ENCODE measurements around the gene COQ8A. TPM values are rescaled to one million over a fixed set of nuclear protein-coding genes. Genes with fewer than 3 reads are reported as not detected.
"Not testable (repeated sequence)": the region's sequence is repeated elsewhere in the genome, so short reads cannot be mapped to it uniquely, and the experiment has no call there.

The COQ8A gene
- polyA plus RNA-seq, 2 donors = 15.9 to 19.9 TPM

DNA sequence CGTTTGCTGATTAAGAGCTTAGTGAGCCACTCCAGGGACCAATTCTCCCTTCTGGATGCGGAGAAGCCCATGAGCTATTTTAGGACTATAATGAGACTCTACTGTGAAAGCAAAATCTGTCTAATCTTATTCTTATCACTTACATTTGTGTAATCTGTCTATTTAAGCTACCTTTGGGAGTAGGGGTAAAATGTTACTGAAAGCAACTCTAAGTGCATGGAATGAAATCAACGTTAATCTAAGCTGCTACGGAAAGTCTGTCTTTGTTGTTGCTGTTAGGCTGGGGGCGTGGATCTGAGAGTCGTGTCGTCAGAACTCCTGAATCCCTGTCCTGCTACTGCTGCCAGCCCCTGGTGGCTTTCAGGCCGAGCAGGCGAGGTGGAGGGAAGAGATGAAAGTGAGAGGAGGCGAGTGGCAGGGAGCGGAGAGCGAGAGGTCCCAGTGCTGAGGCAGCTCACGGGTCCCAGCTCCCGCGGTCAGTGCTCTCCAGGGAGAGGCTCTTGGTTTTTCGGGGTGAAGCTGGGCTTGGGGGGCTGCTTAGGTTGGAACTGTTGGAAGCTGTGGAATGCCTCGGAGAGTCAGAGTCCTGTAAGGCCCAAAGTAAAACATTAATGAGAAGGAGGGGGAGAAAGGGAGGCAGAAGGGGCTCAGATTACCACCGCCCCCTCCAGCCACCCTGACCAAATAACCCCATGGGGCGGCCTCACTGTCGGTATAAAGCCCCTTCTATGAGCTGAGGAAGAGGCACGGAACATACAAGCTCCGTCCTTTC, 53.9 kb downstream of the COQ8A start:
- Histone ChIP-seq H3K27ac (ENCODE audit: low read depth in 2 of 2, low read length in 1 of 2) (no peak overlapping the region), H3K9me3 (ENCODE audit: control insufficient read depth in 2 of 2, insufficient read depth in 1 of 2, low read depth in 1 of 2, low read length in 1 of 2) (no peaks in the 10 kb centered on the region), H3K4me3 (ENCODE audit: low read depth in 1 of 2, low read length in 2 of 2) (no peak overlapping the region), H3K4me1 (ENCODE audit: control insufficient read depth in 2 of 2, insufficient read depth in 2 of 2, low read length in 1 of 2) (peaks cover 0 to 2% of the 10 kb centered on the region in 2 donors), H3K36me3 (ENCODE audit: control insufficient read depth in 2 of 2, insufficient read depth in 2 of 2, low read length in 1 of 2) (no peaks in the 10 kb centered on the region), H3K27me3 (ENCODE audit: control insufficient read depth in 1 of 2, insufficient read depth in 2 of 2, low read length in 2 of 2) (no peaks in the 10 kb centered on the region)
- WGBS, 2 donors = 73 to 79% methylated on average over 22 of the region's 22 CpGs

DNA sequence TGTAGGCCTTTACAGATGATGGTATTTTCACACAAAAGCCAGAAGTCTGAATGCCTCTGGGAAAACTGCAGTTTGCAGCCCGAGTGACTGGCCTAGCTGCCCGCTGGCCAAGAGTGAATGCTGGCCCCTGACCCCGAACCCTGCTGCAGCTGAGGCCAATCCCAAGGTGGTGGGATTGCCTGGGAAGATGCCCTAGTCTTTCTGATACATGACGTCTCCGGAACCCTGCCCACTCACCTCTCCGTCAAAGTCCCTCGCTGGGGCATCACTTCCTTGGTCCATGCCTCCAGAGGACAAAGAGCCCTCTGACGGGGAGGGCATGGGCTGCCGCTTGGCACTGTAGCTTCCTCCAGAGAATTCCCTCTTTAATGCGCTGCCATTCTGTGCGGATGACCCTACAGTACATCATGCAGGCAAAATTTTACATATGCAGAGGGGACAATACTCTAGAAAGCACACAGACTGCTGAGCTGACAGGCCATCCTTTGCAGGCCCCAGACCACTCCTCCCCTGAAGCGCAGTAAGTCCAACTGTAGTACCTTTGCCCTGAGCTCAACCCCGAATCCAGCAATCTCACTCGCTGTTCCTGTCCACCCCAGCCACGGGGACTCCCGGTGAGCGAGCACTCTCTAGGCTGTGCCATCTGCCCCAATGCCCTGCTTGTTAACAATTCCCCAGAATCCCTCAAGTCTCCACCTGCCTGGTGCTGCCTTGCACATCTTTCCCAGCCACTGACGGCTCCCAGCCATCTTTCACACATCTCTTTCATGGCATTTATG, 54.7 kb downstream of the COQ8A start:
- WGBS, 2 donors = 86 to 89% methylated on average over 18 of the region's 18 CpGs
- no peaks in the 10 kb centered on the region for H3K4me1 ChIP-seq (ENCODE audit: control insufficient read depth in 2 of 2, insufficient read depth in 2 of 2, low read length in 1 of 2)
- no peaks in the 10 kb centered on the region for H3K9me3 ChIP-seq (ENCODE audit: control insufficient read depth in 2 of 2, insufficient read depth in 1 of 2, low read depth in 1 of 2, low read length in 1 of 2)
- no peaks in the 10 kb centered on the region for H3K27me3 ChIP-seq (ENCODE audit: control insufficient read depth in 1 of 2, insufficient read depth in 2 of 2, low read length in 2 of 2)
- no peak overlapping the region for H3K27ac ChIP-seq (ENCODE audit: low read depth in 2 of 2, low read length in 1 of 2)
- H3K4me3 ChIP-seq (ENCODE audit: low read depth in 1 of 2, low read length in 2 of 2) = no peak overlapping the region
- H3K36me3 ChIP-seq (ENCODE audit: control insufficient read depth in 2 of 2, insufficient read depth in 2 of 2, low read length in 1 of 2) = no peaks in the 10 kb centered on the region

DNA sequence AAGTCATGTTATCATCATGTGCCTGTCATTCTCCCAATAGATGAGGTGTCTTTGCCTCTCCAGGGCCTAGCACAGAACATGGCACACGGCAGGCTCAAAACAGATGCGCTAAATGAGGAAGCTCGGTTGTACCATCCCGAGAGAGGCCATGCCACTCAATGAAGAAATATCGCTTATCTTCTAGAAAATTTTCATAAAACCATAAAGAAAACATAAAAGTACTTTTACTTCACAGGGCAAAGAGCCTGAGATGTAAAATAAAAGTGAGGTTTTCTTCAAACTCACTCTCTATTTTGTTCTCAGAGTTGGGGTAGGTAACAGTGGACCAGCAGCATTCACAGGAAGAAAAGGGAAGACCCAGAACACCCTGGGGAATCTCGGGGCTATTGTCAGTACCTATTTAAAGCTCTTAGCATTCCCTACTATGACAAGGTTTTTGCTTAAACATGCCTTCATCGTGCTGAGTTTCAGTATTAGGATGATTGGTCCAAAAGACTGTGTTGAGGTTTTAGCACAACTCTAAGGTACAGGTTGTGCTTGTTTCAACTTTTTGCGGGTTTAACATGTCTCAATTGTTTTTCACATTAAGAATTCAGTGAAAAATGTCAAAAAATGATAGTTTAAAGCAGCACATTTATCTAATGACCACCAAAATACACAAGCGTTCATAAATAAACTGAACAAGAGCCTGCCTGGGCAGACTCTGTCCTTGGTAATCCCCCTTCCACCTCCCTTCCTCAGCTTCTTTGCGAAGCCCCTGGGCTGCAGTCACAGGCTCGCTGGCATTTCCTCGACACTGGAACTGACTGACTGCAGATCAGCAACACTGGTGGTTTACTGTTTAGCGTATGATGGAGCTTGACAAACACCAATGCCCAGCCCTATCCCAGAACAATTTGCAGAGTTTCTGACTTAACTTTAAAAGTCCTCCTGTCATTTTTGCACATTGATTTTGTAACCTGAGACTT, 55.6 kb downstream of the COQ8A start:
- H3K4me1 ChIP-seq (ENCODE audit: control insufficient read depth in 2 of 2, insufficient read depth in 2 of 2, low read length in 1 of 2) = no peaks in the 10 kb centered on the region
- no peaks in the 10 kb centered on the region for H3K27me3 ChIP-seq (ENCODE audit: control insufficient read depth in 1 of 2, insufficient read depth in 2 of 2, low read length in 2 of 2)
- no peak overlapping the region for H3K27ac ChIP-seq (ENCODE audit: low read depth in 2 of 2, low read length in 1 of 2)
- no peaks in the 10 kb centered on the region for H3K9me3 ChIP-seq (ENCODE audit: control insufficient read depth in 2 of 2, insufficient read depth in 1 of 2, low read depth in 1 of 2, low read length in 1 of 2)
- 73 to 77% methylated on average over 13 of the region's 13 CpGs for WGBS, 2 donors
- H3K36me3 ChIP-seq (ENCODE audit: control insufficient read depth in 2 of 2, insufficient read depth in 2 of 2, low read length in 1 of 2) = no peaks in the 10 kb centered on the region
- no peak overlapping the region for H3K4me3 ChIP-seq (ENCODE audit: low read depth in 1 of 2, low read length in 2 of 2)

GRCh38 chr1:226999579-226999978, 59.5 kb downstream of the COQ8A start:
- not testable (repeated sequence) for H3K27me3 ChIP-seq (ENCODE audit: control insufficient read depth in 1 of 2, insufficient read depth in 2 of 2, low read length in 2 of 2); H3K4me3 ChIP-seq (ENCODE audit: low read depth in 1 of 2, low read length in 2 of 2); H3K36me3 ChIP-seq (ENCODE audit: control insufficient read depth in 2 of 2, insufficient read depth in 2 of 2, low read length in 1 of 2); H3K27ac ChIP-seq (ENCODE audit: low read depth in 2 of 2, low read length in 1 of 2); H3K9me3 ChIP-seq (ENCODE audit: control insufficient read depth in 2 of 2, insufficient read depth in 1 of 2, low read depth in 1 of 2, low read length in 1 of 2); H3K4me1 ChIP-seq (ENCODE audit: control insufficient read depth in 2 of 2, insufficient read depth in 2 of 2, low read length in 1 of 2)
- WGBS, 2 donors = 97 to 99% methylated on average over 2 of the region's 2 CpGs

DNA sequence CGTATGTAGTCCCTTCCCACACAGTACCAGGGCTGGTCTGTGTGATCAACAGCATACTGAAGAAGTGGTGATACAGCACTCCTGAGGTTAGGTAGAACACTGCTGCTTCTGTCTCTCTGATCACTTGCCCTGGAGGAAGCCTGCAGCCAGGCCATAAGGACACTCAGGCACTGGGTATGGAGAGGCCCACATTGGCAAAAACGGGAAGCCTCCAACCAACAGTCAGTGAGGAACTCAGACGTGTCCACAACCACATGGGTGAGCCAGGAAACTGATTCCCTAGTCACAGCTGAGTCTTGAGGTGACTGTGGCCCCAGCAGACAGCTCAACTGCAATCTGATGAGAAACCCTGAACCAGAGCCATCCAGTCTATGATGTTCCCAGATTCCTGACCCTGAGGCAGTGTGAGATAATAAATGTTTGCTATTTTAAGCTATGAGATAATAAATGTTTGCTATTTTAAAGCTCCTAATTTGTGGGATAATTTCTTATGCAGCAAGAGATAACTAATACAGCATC, 62.5 kb downstream of the COQ8A start:
- 56 to 64% methylated on average over 3 of the region's 3 CpGs for WGBS, 2 donors
- H3K4me1 ChIP-seq (ENCODE audit: control insufficient read depth in 2 of 2, insufficient read depth in 2 of 2, low read length in 1 of 2) = no peaks in the 10 kb centered on the region

DNA sequence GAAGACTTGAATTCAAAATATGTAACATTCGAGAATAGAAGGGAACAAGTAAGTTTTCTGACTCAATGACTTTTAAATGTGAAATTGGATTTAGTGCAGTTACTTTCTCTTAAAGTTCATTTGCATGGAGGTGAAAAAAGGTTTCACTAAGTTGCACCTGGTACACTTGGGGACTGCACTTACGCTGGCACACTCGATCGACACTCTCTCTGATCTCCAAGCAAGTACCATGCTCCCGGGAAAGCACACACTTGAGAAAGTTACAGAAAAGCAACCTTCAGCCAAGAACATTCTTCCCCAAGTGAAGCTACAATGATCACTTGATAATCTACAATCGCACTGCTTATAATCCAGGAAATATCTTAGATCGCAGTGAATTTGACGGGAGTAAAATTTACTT, 63.1 kb downstream of the COQ8A start:
- no peak overlapping the region for H3K27ac ChIP-seq (ENCODE audit: low read depth in 2 of 2, low read length in 1 of 2)
- no peaks in the 10 kb centered on the region for H3K27me3 ChIP-seq (ENCODE audit: control insufficient read depth in 1 of 2, insufficient read depth in 2 of 2, low read length in 2 of 2)
- no peaks in the 10 kb centered on the region for H3K9me3 ChIP-seq (ENCODE audit: control insufficient read depth in 2 of 2, insufficient read depth in 1 of 2, low read depth in 1 of 2, low read length in 1 of 2)
- H3K36me3 ChIP-seq (ENCODE audit: control insufficient read depth in 2 of 2, insufficient read depth in 2 of 2, low read length in 1 of 2) = peaks cover 0 to 2% of the 10 kb centered on the region in 2 donors
- WGBS, 2 donors = 97% methylated on average over 8 of the region's 8 CpGs
- H3K4me3 ChIP-seq (ENCODE audit: low read depth in 1 of 2, low read length in 2 of 2) = no peak overlapping the region
- no peaks in the 10 kb centered on the region for H3K4me1 ChIP-seq (ENCODE audit: control insufficient read depth in 2 of 2, insufficient read depth in 2 of 2, low read length in 1 of 2)

More for the DNA sequence above, 62.5 kb downstream of the COQ8A start:
- Histone ChIP-seq H3K36me3 (ENCODE audit: control insufficient read depth in 2 of 2, insufficient read depth in 2 of 2, low read length in 1 of 2) (peaks cover 0 to 2% of the 10 kb centered on the region in 2 donors), H3K27me3 (ENCODE audit: control insufficient read depth in 1 of 2, insufficient read depth in 2 of 2, low read length in 2 of 2) (no peaks in the 10 kb centered on the region), H3K4me3 (ENCODE audit: low read depth in 1 of 2, low read length in 2 of 2) (no peak overlapping the region), H3K9me3 (ENCODE audit: control insufficient read depth in 2 of 2, insufficient read depth in 1 of 2, low read depth in 1 of 2, low read length in 1 of 2) (no peaks in the 10 kb centered on the region), H3K27ac (ENCODE audit: low read depth in 2 of 2, low read length in 1 of 2) (no peak overlapping the region)

GRCh38 chr1:227004796-227005195, 64.7 kb downstream of the COQ8A start:
- no peaks in the 10 kb centered on the region for H3K4me1 ChIP-seq (ENCODE audit: control insufficient read depth in 2 of 2, insufficient read depth in 2 of 2, low read length in 1 of 2)
- H3K27ac ChIP-seq (ENCODE audit: low read depth in 2 of 2, low read length in 1 of 2) = no peak overlapping the region
- peaks cover 0 to 2% of the 10 kb centered on the region in 2 donors for H3K36me3 ChIP-seq (ENCODE audit: control insufficient read depth in 2 of 2, insufficient read depth in 2 of 2, low read length in 1 of 2)
- no peak overlapping the region for H3K4me3 ChIP-seq (ENCODE audit: low read depth in 1 of 2, low read length in 2 of 2)
- no peaks in the 10 kb centered on the region for H3K27me3 ChIP-seq (ENCODE audit: control insufficient read depth in 1 of 2, insufficient read depth in 2 of 2, low read length in 2 of 2)
- H3K9me3 ChIP-seq (ENCODE audit: control insufficient read depth in 2 of 2, insufficient read depth in 1 of 2, low read depth in 1 of 2, low read length in 1 of 2) = no peaks in the 10 kb centered on the region
- 90 to 91% methylated on average over 8 of the region's 8 CpGs for whole genome bisulfite sequencing, 2 donors

- 92 to 95% methylated on average over 5 of the region's 5 CpGs for WGBS, 2 donors
- Histone ChIP-seq H3K27ac (ENCODE audit: low read depth in 2 of 2, low read length in 1 of 2) (peak overlapping the region in 1 of 2 donors; percentile 1), H3K36me3 (ENCODE audit: control insufficient read depth in 2 of 2, insufficient read depth in 2 of 2, low read length in 1 of 2) (peaks cover 0 to 2% of the 10 kb centered on the region in 2 donors), H3K9me3 (ENCODE audit: control insufficient read depth in 2 of 2, insufficient read depth in 1 of 2, low read depth in 1 of 2, low read length in 1 of 2) (no peaks in the 10 kb centered on the region), H3K27me3 (ENCODE audit: control insufficient read depth in 1 of 2, insufficient read depth in 2 of 2, low read length in 2 of 2) (no peaks in the 10 kb centered on the region), H3K4me3 (ENCODE audit: low read depth in 1 of 2, low read length in 2 of 2) (no peak overlapping the region), H3K4me1 (ENCODE audit: control insufficient read depth in 2 of 2, insufficient read depth in 2 of 2, low read length in 1 of 2) (no peaks in the 10 kb centered on the region)
Observed at GRCh38 chr1:227006226-227006796, 66.2 kb downstream of the COQ8A start.

DNA sequence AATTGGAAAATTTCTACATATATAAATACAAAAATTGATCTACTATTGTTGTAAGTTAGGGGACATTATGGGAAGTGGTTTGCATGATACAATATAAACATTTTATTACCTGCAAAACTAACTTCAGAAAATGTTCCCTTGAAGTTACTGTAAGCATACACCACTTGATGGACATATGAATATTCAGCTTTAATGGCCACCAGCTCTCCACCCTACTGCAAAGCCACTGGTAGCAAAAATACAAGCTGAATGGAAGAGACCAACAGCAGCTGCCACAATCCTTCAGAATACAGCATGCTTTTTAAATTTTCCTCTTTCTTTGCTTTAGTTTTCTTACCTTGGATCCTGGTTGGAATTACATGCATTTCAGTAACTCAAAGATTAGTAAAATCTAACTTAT, 69.8 kb downstream of the COQ8A start:
- H3K4me1 ChIP-seq (ENCODE audit: control insufficient read depth in 2 of 2, insufficient read depth in 2 of 2, low read length in 1 of 2) = no peaks in the 10 kb centered on the region
- no peaks in the 10 kb centered on the region for H3K9me3 ChIP-seq (ENCODE audit: control insufficient read depth in 2 of 2, insufficient read depth in 1 of 2, low read depth in 1 of 2, low read length in 1 of 2)

More for the DNA sequence above, 69.8 kb downstream of the COQ8A start:
- Histone ChIP-seq H3K4me3 (ENCODE audit: low read depth in 1 of 2, low read length in 2 of 2) (no peak overlapping the region), H3K27me3 (ENCODE audit: control insufficient read depth in 1 of 2, insufficient read depth in 2 of 2, low read length in 2 of 2) (no peaks in the 10 kb centered on the region), H3K27ac (ENCODE audit: low read depth in 2 of 2, low read length in 1 of 2) (no peak overlapping the region), H3K36me3 (ENCODE audit: control insufficient read depth in 2 of 2, insufficient read depth in 2 of 2, low read length in 1 of 2) (no peaks in the 10 kb centered on the region)
